Suppressor macrophage treated with lipopolysaccharide for 4 hours (primary cell): ENCODE data around the gene LGI4.

Experiments
- DNase-seq: peaks from one replicate; pipeline ENCODE4 v3.0.0-alpha.2; 2020

Gene LGI4

DNA sequence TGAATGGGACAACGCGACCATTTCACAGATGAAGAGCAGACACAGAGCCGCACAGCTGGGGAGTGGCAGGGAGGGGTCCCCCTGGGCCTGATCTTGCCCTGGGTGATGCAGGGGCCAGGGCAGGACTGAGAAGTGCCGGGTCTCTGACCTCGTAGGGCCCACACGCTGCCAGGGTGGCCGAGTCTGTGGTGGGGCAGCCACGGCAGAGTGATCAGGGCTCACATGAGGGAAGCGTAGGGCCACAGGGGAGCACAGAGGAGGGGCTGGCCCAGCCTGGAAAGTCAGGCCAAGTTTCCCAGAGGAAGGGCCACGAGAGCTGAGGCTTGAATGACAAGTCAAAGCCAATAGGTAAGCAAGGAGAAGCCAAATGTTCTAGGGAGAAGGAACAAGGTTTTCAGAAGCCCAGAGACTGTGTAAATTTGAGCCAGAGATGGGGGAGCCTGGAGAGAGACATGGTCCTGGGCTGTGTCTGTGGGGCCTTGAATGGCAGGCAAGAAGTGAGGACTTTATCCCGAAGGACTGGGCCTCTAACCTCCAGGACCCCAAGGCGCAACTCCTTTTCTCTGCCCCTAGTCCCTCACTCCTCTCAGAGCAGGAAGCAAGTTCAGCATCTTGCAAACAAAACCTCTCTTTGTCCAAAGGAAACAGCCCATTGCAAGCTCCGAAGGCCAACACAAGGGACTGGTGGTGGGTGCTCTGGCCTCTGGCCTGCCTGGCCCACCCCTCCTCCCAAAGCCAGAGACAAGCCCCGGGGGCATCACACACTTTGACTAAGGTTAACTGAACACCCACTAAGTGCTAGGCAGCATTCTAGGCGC, 51.0 kb downstream of the LGI4 start:
- DNase-seq = no peak

DNA sequence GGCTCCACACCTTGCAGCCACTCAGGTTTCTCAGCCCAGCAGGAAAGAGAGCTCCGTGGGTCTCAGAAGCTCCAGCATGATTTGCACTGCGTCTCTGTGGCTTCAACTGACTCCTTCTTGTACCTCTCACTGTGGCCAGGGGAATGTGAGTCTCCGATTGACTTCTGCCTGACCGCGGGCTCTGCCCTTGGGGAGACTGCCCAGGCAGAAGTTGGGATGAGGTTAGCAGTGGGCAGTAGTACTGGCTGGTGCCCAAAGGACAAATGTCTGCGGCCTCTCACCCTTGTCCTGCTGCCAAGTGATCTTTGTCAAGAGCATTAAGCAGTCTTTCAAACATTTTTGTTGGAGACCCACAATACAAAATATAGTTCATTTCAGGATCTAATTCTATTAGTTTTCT, 53.7 kb downstream of the LGI4 start:
- no peak for DNase-seq

DNA sequence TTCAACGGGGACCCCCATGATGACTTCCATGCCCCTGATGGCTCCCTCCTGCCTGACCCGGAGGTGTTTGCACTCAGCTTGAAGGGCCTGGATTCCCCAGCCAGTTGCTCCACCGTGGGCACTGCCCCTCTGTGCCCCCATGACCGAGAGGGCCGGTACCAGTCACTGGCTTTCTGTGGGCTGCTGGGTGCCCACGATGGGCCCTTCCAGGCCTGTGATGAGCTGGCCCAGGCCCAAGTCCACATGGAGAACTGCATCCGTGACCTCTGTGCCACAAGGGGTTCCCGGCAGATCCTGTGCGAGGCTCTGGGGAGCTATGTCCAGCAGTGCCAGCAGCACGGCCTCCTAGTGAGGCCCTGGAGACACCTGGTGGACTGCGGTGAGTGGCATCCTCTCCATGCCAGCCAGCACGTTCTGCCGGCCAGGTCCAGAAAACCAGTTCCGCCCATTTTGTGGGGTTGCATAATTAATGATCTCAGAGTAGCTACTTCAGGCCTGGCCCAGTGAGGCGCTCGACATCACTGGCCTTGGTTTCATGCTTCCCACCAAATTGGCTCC, 54.2 kb downstream of the LGI4 start:
- DNase-seq = no peak

DNA sequence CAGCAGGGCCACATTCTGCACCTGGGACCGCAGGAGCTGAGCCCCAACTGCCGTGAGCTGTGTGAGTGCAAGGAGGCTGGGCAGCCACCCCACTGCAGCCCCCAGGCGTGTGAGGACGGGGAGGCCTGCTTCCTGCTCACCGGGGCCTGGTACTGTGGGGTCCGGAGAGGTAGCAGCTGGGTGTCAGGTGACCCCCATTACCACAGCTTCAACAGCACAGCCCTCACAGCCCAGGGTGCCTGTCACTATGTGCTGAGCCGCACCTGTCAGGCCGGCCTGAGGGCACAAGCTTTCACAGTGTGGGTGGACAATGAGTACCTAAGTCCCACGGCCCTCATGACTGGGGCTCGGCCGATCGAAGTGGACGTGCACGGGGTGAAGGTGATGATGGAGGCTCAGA, 55.0 kb downstream of the LGI4 start:
- no peak for DNase-seq

DNA sequence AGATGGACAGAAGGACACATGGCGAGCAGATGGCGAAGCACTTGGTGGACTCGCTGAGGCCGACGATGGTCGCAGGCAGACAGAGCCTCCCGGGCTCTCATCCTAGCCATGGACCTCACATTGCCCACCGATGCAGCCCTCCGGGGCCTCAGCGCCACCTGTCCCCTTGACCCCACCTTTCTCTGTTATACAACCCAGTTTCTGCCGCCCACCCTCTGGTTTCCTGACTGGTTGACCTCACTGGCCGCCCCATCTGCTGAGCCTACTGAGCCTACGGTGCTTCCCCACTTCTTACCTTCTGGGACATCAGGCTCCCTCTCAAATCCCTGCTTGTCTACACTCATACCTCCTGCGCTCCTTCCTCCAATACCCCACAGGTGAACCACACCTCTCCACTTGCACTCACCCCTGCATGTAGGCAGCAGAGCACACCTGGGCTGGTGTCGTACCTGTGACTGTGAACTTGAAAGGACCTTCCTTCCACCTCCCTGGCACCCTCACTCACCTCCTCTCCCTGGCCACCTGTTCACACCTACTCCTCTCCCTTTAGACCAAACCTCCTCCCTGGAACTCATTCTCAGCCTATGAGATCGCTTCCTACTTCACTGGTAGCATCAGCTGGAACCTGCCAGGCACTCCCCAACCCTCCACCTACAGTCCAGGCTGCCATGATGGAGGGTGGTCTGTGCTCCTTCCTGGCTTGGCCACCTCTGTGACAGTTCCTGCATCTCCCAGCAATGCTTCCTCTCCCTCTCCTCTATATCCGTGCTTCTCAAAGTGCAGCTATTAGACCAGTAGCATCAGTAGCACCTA, 57.2 kb downstream of the LGI4 start:
- DNase-seq = no peak

DNA sequence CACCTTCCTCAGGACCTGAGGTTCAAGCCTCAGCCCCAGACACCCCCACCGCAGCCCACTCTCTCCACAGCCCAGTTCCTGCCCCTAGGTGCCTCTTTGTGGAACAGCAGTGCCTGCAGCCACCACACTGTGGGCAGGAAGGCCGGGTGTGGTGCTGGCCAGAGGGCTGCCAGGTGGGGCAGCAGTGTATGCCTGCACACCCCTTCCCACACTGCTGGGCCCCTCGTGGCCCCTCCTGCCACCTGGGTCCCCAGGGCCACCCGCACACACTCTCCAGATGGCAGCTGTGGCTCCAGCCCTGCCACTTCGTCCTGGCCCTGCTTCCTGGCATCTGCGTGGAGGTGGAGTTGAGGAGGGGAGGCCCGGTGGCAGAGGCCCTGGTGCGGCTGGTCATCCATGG, 58.2 kb downstream of the LGI4 start:
- DNase-seq = no peak

DNA sequence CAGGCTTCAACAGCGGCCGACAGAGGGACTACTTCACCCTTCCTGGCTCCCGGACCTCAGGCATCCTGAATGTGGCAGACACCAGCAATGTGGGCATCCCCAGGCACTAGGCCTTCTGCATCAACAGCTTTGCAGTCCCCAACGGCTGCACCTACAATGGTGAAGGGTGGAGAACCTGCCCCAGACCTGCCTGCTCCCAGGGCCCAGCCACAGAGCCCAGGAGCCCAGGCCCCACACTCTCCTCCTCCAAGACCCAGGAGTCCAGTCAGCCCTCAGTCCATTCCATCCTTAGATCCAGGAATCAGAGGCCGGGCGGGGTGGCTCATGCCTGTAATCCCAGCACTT, 58.9 kb downstream of the LGI4 start:
- no peak for DNase-seq

DNA sequence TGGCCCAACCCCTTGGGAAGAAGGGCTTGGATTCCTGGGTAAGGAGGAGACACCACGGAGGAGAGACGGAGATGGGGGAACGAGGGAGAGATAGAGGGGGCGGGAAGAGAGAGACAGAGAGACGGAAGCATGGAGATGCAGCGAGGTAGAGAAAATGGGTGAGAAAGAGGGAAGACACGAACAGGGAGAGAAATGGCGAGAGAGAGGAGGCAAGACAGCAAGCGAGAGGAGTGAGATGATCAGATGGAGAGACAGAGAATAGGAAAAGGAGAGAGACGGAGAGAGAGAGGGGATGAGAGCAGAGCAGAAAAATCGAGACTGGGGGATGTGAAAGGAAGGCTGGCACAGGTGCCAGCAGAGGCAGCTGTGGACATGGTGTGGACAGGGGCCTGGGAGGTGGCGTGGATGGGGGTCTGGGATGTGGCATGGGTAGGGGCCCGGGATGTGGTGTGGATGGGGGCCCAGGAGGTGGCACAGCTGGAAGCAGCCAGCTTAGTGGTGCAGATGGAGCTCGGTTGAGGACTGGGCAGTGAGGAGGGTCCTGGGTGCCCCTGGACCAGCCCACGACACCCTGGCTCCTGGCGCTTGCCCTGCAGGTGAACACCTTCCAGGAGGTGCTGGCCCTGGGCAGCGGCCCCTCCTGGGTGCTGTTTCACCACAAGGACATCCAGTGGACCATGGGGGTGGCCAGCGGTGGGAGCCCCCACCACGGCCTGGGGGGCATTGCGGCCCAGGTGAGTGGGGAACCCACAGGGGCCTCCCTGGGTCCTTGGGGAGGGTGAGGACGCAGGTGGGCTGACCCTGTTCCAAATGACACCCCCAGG, 59.4 kb downstream of the LGI4 start:
- no peak for DNase-seq
